Measurements from ENCODE around the gene CASK.

- TF ChIP-seq POLR2AphosphoS5 (IDR thresholded peaks at IDR 0.05; ENCODE audit: low read depth, low read length) = no peak
- no peak for TF ChIP-seq POLR2A (IDR thresholded peaks at IDR 0.05; ENCODE audit: low read depth, low read length)
- no peak for TF ChIP-seq TAF1 (IDR thresholded peaks at IDR 0.05; ENCODE audit: borderline replicate concordance, low read depth, low read length)
These were observed 189.4 kb downstream of the CASK start for GRCh38 chrX:41733939-41734338.
